ENCODE results near the gene NPFFR1.

- TF ChIP-seq CTCF (conservative IDR thresholded peaks at IDR 0.05; ENCODE audit: low read length) (no peak), EZH2phosphoT487 (IDR thresholded peaks at IDR 0.05; ENCODE audit: borderline replicate concordance, low read depth, low read length) (no peak)
Measured at GRCh38 chr10:70283445-70284399, at the start of gene NPFFR1.
